GM21423 (cell line): ENCODE measurements around the gene C9orf43.
"Not testable (repeated sequence)": the region's sequence is repeated elsewhere in the genome, so short reads cannot be mapped to it uniquely, and the experiment has no call there.

Experiments used
- ATAC-seq: cut with Tn5 transposase; IDR thresholded peaks from one replicate; pipeline ENCODE4 v1.9.1; 2021; ENCODE audit warnings: mild to moderate bottlenecking, moderate library complexity; ENCODE audit not compliant: unreplicated experiment

Gene C9orf43

GRCh38 chr9:113409481-113409880, 1.1 kb upstream of the C9orf43 start:
- no peak for ATAC-seq

GRCh38 chr9:113409883-113410206, 702 bp upstream of the C9orf43 start:
- no peak for ATAC-seq

- peak; percentile 97 for ATAC-seq
Measured at GRCh38 chr9:113416149-113416721, 5.7 kb downstream of the C9orf43 start.

- ATAC-seq: no peak
Measured at GRCh38 chr9:113417370-113417769, 6.8 kb downstream of the C9orf43 start.

- no peak for ATAC-seq
Measured at GRCh38 chr9:113421726-113422125, 11.2 kb downstream of the C9orf43 start.

GRCh38 chr9:113425072-113425471, 14.5 kb downstream of the C9orf43 start:
- no peak for ATAC-seq

GRCh38 chr9:113426701-113427100, 16.2 kb downstream of the C9orf43 start:
- ATAC-seq: no peak

- no peak for ATAC-seq
Measured at GRCh38 chr9:113427629-113428028, 17.1 kb downstream of the C9orf43 start.

GRCh38 chr9:113428062-113428615, 17.6 kb downstream of the C9orf43 start:
- ATAC-seq: no peak

GRCh38 chr9:113431191-113431590, 20.6 kb downstream of the C9orf43 start:
- ATAC-seq: no peak

GRCh38 chr9:113436728-113437515, 26.4 kb downstream of the C9orf43 start:
- no peak for ATAC-seq

GRCh38 chr9:113437716-113438115, 27.2 kb downstream of the C9orf43 start:
- not testable (repeated sequence) for ATAC-seq

- ATAC-seq: no peak
Measured at GRCh38 chr9:113444736-113445135, 34.2 kb downstream of the C9orf43 start.

GRCh38 chr9:113446323-113446740, 35.8 kb downstream of the C9orf43 start:
- no peak for ATAC-seq

- ATAC-seq: no peak
Measured at GRCh38 chr9:113449376-113449775, 38.8 kb downstream of the C9orf43 start.

- no peak for ATAC-seq
Measured at GRCh38 chr9:113452113-113452605, 41.6 kb downstream of the C9orf43 start.

- no peak for ATAC-seq
Measured at GRCh38 chr9:113454914-113455761, 44.6 kb downstream of the C9orf43 start.

GRCh38 chr9:113456235-113456634, 45.7 kb downstream of the C9orf43 start:
- no peak for ATAC-seq

GRCh38 chr9:113461285-113461684, 50.7 kb downstream of the C9orf43 start:
- no peak for ATAC-seq

GRCh38 chr9:113461943-113462342, 51.4 kb downstream of the C9orf43 start:
- ATAC-seq: no peak

- no peak for ATAC-seq
Measured at GRCh38 chr9:113462781-113463286, 52.3 kb downstream of the C9orf43 start.
